HepG2 (cell line): ENCODE measurements around the gene CTNND2. TPM values are rescaled to one million over a fixed set of nuclear protein-coding genes. Genes with fewer than 3 reads are reported as not detected.

Source experiments
- ATAC-seq: fragments of 200-7000 bp; cut with Tn5 transposase; 3 replicates; pipeline ENCODE4 v1.9.1; 2020; ENCODE audit warnings: mild to moderate bottlenecking, moderate library complexity
- BruUV-seq: library from RNA; stranded (reverse); fragments of 400-500 nt; replicated peaks from 2 replicates; lab custom pipeline; 2021; lab: Mats Ljungman, UMichigan
- CTCF ChIA-PET: fragments of 300-600 bp; formaldehyde crosslinking; extraction: SDS; loops from one replicate; lab custom pipeline; 2021; ENCODE audit warnings: low total read pairs, inconsistent platforms, low intra/inter-chr PET ratio; lab: Yijun Ruan, JAX
- POLR2A ChIA-PET: fragments of 350-600 bp; sonication (Branson Sonifier 250); formaldehyde crosslinking; loops from one replicate; lab custom pipeline; 2020; ENCODE audit warnings: antibody characterized with exemption, inconsistent platforms; lab: Yijun Ruan, JAX
- DNase-seq: peaks from one replicate; pipeline ENCODE4 v3.0.0-alpha.2; 2015; ENCODE audit warnings: low spot score
- FAIRE-seq: peaks from 3 replicates; lab custom pipeline; 2011; peaks lifted over from hg19 to GRCh38; lab: Jason Lieb, UNC
- H2AFZ ChIP-seq: one replicate; pipeline ENCODE4 v1.6.1; 2011; ENCODE audit warnings: low read length, inconsistent platforms
- H3K27ac ChIP-seq: fragments of 300-600 bp; 3 replicates; pipeline ENCODE4 v1.8.0; 2011; ENCODE audit warnings: mixed run types, mild to moderate bottlenecking, mixed read lengths, low read length, inconsistent platforms; ENCODE audit not compliant: insufficient read depth; ENCODE audit errors: extremely low read length
- H3K27me3 ChIP-seq, 2 experiments: fragments of 200-600 bp in 1 of 2; 2 replicates in 1 of 2; 3 replicates in 1 of 2; pipeline versions ENCODE4 v1.6.0 to v1.8.0; 2011; ENCODE audit warnings: low read length in 2 of 2, mild to moderate bottlenecking in 2 of 2, moderate library complexity in 2 of 2, inconsistent platforms in 1 of 2; ENCODE audit not compliant: insufficient read depth in 2 of 2, control insufficient read depth in 1 of 2
- H3K36me3 ChIP-seq, 2 experiments: fragments of 200-600 bp in 1 of 2; replicated peaks in 1 of 2; 2 replicates in 1 of 2; 3 replicates in 1 of 2; pipeline versions ENCODE4 v1.5.1 to v1.8.0; 2011; ENCODE audit warnings: low read length in 2 of 2, inconsistent platforms in 1 of 2; ENCODE audit not compliant: insufficient read depth in 2 of 2, control insufficient read depth in 1 of 2
- H3K4me1 ChIP-seq: 2 replicates; pipeline ENCODE4 v1.5.1; 2012; ENCODE audit warnings: low read length, inconsistent platforms; ENCODE audit not compliant: insufficient read depth
- H3K4me2 ChIP-seq: 2 replicates; pipeline ENCODE4 v1.6.0; 2011; ENCODE audit warnings: low read depth, low read length, inconsistent platforms
- H3K4me3 ChIP-seq, 3 experiments: fragments of 200-600 bp in 1 of 3; sonication (generic), shearing (Covaris generic) in 1 of 3; replicated peaks in 1 of 3; 2 replicates each; pipeline ENCODE4 v1.5.1; 2011 to 2016; ENCODE audit warnings: low read length in 3 of 3, inconsistent platforms in 2 of 3, low read depth in 2 of 3, mild to moderate bottlenecking in 2 of 3, control low read depth in 1 of 3, mixed read lengths in 1 of 3; ENCODE audit not compliant: insufficient read depth in 1 of 3
- H3K79me2 ChIP-seq: one replicate; pipeline ENCODE4 v1.6.1; 2011; ENCODE audit warnings: low read length, inconsistent platforms; ENCODE audit not compliant: insufficient read depth
- H3K9ac ChIP-seq: 2 replicates; pipeline ENCODE4 v1.6.0; 2011; ENCODE audit warnings: mild to moderate bottlenecking, low read depth, low read length, inconsistent platforms; ENCODE audit not compliant: insufficient read depth
- H3K9me3 ChIP-seq: 2 replicates; pipeline ENCODE4 v1.5.1; 2012; ENCODE audit warnings: mild to moderate bottlenecking, low read length
- H4K20me1 ChIP-seq: 2 replicates; pipeline ENCODE4 v1.6.0; 2011; ENCODE audit warnings: inconsistent platforms, mild to moderate bottlenecking, low read length, moderate library complexity; ENCODE audit not compliant: insufficient read depth
- CEBPG ChIP-seq: IDR thresholded peaks from 2 replicates; pipeline ENCODE4 v1.6.1; 2016
- HOXA3 ChIP-seq: sonication (generic); formaldehyde crosslinking; IDR thresholded peaks from 2 replicates; pipeline ENCODE4 v1.5.0; 2020; ENCODE audit warnings: missing genetic modification reagents
- ISX ChIP-seq: sonication (generic); formaldehyde crosslinking; conservative IDR thresholded peaks from 2 replicates; pipeline ENCODE4 v1.5.0; 2020; ENCODE audit warnings: missing genetic modification reagents
- LCORL ChIP-seq, 2 experiments: fragments of 450-650 bp in 1 of 2; sonication (generic) in 1 of 2; formaldehyde crosslinking in 1 of 2; IDR thresholded peaks; 2 replicates each; pipeline versions ENCODE4 v1.5.0 to v1.6.1; 2017 to 2020; ENCODE audit warnings: antibody characterized with exemption in 1 of 2, missing genetic modification reagents in 1 of 2
- MBD4 ChIP-seq: IDR thresholded peaks from 2 replicates; pipeline ENCODE4 v1.6.1; 2012; ENCODE audit warnings: low read length, inconsistent platforms, borderline replicate concordance
- MYNN ChIP-seq: sonication (generic); formaldehyde crosslinking; IDR thresholded peaks from 2 replicates; pipeline ENCODE4 v1.4.0; 2020; ENCODE audit warnings: mild to moderate bottlenecking, low read depth, missing genetic modification reagents
- REXO4 ChIP-seq: sonication (generic); formaldehyde crosslinking; IDR thresholded peaks from 2 replicates; pipeline ENCODE4 v1.8.0; 2022; ENCODE audit warnings: missing genetic modification reagents, mild to moderate bottlenecking, borderline replicate concordance
- ZFP41 ChIP-seq: sonication (generic); formaldehyde crosslinking; IDR thresholded peaks from 2 replicates; pipeline ENCODE4 v1.4.0; 2020; ENCODE audit warnings: mild to moderate bottlenecking, missing genetic modification reagents, borderline replicate concordance
- ZNF292 ChIP-seq: sonication (generic); formaldehyde crosslinking; IDR thresholded peaks from 2 replicates; pipeline ENCODE4 v1.8.1; 2022; ENCODE audit warnings: mild to moderate bottlenecking, low read depth, missing genetic modification reagents, borderline replicate concordance
- ZNF350 ChIP-seq: sonication (generic); formaldehyde crosslinking; IDR thresholded peaks from 2 replicates; pipeline ENCODE4 v1.4.0; 2020; ENCODE audit warnings: mild to moderate bottlenecking, low read depth, missing genetic modification reagents, borderline replicate concordance
- ZNF747 ChIP-seq: sonication (generic); formaldehyde crosslinking; IDR thresholded peaks from 2 replicates; pipeline ENCODE4 v1.8.1; 2023; ENCODE audit warnings: missing genetic modification reagents, mild to moderate bottlenecking, borderline replicate concordance
- ZNF83 ChIP-seq: sonication (generic); formaldehyde crosslinking; IDR thresholded peaks from 2 replicates; pipeline ENCODE4 v1.4.0; 2020; ENCODE audit warnings: missing genetic modification reagents, mild to moderate bottlenecking, borderline replicate concordance
- ZSCAN12 ChIP-seq: sonication (generic); formaldehyde crosslinking; IDR thresholded peaks from 2 replicates; pipeline ENCODE4 v1.9.0; 2021; ENCODE audit warnings: mild to moderate bottlenecking, missing genetic modification reagents
- ZSCAN9 ChIP-seq: IDR thresholded peaks from 2 replicates; pipeline ENCODE4 v1.6.1; 2016; ENCODE audit warnings: borderline replicate concordance
- WGBS: methylation state at CpG from one replicate; pipeline ENCODE4 v1.1.6; 2017; ENCODE audit warnings: low lambda C conversion rate; 5-methylcytosine and 5-hydroxymethylcytosine counted together
- in situ Hi-C: cut with HindIII; loops from 2 replicates; pipeline ENCODE4 v1.10.0; 2017; ENCODE audit warnings: low pct_unique_long_range_greater_than_20kb; ENCODE audit not compliant: extremely low pct_ligation_motif_present
- intact Hi-C: fragments of 100-400 bp; cut with micrococcal nuclease; formaldehyde crosslinking; loops from one replicate; pipeline ENCODE4 v1.10.0; 2022; ENCODE audit not compliant: unreplicated experiment
- polyA plus RNA-seq, 8 experiments: library from polyadenylated mRNA; depleted of rRNA in 3 of 8; stranded (reverse) in 7 of 8; unstranded in 1 of 8; fragments of >200 nt; fragmentation: Illumina TruSeq in 4 of 8; extraction: Trizol in 4 of 8; gene quantifications; 2 replicates each; pipeline versions ENCODE4 v1.2.1 to v1.2.3, GENCODE V29; 2011 to 2016; ENCODE audit warnings: low read depth in 4 of 8, missing spikeins in 1 of 8, mixed read lengths in 1 of 8; ENCODE audit not compliant: insufficient read depth in 1 of 8
- total RNA-seq, 5 experiments: library from RNA; depleted of rRNA; stranded (reverse); fragments of >200 nt; fragmentation: Illumina TruSeq; extraction: Trizol; gene quantifications; 2 replicates each; pipeline ENCODE4 v1.2.3, GENCODE V29; 2016; ENCODE audit warnings: low read depth in 1 of 5
- TF ChIP-seq, protein P1 (sequence below): sonication (generic); formaldehyde crosslinking; IDR thresholded peaks from 2 replicates; pipeline ENCODE4 v1.5.0; 2020; ENCODE audit warnings: mild to moderate bottlenecking, missing genetic modification reagents, borderline replicate concordance

Gene CTNND2
- total and polyA plus RNA-seq, 2 of the 13 experiments (the other 11 are each of a cell fraction or from before 2014, with no cell fraction given) = not detected

DNA sequence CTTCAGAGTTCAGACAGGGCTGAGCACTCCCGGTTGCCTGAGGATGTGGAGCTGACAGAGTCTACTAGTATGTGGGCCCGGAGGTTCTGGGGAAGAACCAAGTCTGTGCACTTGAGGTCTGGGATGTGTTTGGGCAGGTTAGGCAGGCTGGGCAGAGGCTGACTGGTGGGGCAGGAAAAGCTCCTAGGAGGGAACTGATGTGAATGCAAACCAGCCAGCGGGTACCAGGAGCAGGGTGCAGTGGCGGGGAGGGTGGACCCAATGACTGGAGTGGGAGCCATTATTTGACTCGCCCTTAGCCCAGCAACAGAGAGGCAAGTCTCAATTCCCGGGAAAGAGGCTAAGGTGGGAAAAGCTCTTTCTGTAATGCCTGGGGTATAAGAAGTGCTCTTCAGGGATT lies 723.4 kb downstream of the CTNND2 start:
- FAIRE-seq = no peak

More for the DNA sequence above, 723.4 kb downstream of the CTNND2 start:
- Histone ChIP-seq H3K27me3 (no peaks in the 10 kb centered on the region), H2AFZ (no peak overlapping the region), H3K4me2 (no peak overlapping the region), H4K20me1 (no peaks in the 10 kb centered on the region), H3K36me3 (no peaks in the 10 kb centered on the region), H3K4me1 (no peaks in the 10 kb centered on the region), H3K27ac (no peak overlapping the region), H3K9me3 (no peaks in the 10 kb centered on the region), H3K9ac (no peak overlapping the region), H3K4me3 (no peak overlapping the region), H3K79me2 (no peaks in the 10 kb centered on the region)
- in situ Hi-C loops (loop anchor here (5.0 kb wide), 1 partner anchor 194 kb away; no protein-coding TSS in a partner anchor), intact Hi-C loops (loop anchor here (5.0 to 10.0 kb wide), 2 partner anchors 319 to 726 kb away; no protein-coding TSS in a partner anchor)
- no TSS peak for BruUV-seq
- DNase-seq = no peak
- no peak for ATAC-seq
- TF ChIP-seq ZNF350 (no peak), ZNF747 (CRISPR knock-in tag) (no peak), HOXA3 (no peak), MYNN (CRISPR knock-in tag) (no peak), ZNF83 (no peak), MBD4 (no peak), LCORL (IDR thresholded peaks at IDR 0.05) (no peak), LCORL (CRISPR knock-in tag; IDR thresholded peaks at IDR 0.05) (no peak), ZNF292 (CRISPR knock-in tag) (no peak), ZFP41 (CRISPR knock-in tag) (no peak), REXO4 (CRISPR knock-in tag) (no peak), ISX (CRISPR knock-in tag) (no peak), CEBPG (CRISPR knock-in tag) (no peak), ZSCAN9 (CRISPR knock-in tag) (no peak), ZSCAN12 (CRISPR knock-in tag) (no peak)
- TF ChIP-seq, protein P1, sequence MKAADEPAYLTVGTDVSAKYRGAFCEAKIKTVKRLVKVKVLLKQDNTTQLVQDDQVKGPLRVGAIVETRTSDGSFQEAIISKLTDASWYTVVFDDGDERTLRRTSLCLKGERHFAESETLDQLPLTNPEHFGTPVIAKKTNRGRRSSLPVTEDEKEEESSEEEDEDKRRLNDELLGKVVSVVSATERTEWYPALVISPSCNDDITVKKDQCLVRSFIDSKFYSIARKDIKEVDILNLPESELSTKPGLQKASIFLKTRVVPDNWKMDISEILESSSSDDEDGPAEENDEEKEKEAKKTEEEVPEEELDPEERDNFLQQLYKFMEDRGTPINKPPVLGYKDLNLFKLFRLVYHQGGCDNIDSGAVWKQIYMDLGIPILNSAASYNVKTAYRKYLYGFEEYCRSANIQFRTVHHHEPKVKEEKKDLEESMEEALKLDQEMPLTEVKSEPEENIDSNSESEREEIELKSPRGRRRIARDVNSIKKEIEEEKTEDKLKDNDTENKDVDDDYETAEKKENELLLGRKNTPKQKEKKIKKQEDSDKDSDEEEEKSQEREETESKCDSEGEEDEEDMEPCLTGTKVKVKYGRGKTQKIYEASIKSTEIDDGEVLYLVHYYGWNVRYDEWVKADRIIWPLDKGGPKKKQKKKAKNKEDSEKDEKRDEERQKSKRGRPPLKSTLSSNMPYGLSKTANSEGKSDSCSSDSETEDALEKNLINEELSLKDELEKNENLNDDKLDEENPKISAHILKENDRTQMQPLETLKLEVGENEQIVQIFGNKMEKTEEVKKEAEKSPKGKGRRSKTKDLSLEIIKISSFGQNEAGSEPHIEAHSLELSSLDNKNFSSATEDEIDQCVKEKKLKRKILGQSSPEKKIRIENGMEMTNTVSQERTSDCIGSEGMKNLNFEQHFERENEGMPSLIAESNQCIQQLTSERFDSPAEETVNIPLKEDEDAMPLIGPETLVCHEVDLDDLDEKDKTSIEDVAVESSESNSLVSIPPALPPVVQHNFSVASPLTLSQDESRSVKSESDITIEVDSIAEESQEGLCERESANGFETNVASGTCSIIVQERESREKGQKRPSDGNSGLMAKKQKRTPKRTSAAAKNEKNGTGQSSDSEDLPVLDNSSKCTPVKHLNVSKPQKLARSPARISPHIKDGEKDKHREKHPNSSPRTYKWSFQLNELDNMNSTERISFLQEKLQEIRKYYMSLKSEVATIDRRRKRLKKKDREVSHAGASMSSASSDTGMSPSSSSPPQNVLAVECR (CRISPR knock-in tag) = no peak
- POLR2A ChIA-PET = no interaction called here
- WGBS = 23% methylated on average over 5 of the region's 6 CpGs
- CTCF ChIA-PET = no interaction called here
